Mesenchymal stem cell (in vitro differentiated cells and primary cell): ENCODE data around the gene DENND5B.

Source experiments
- DNase-seq: peaks from one replicate; pipeline ENCODE4 v3.0.0-alpha.2; 2013
- H2AFZ ChIP-seq: one replicate; pipeline ENCODE4 v1.6.1; 2013; ENCODE audit warnings: low read depth, mild to moderate bottlenecking, control low read depth, inconsistent platforms, low read length, moderate library complexity
- H2AK5ac ChIP-seq: 2 replicates; pipeline ENCODE4 v1.6.1; 2013; ENCODE audit warnings: low read length, moderate library complexity, mild to moderate bottlenecking, inconsistent platforms; ENCODE audit not compliant: severe bottlenecking
- H2BK120ac ChIP-seq: one replicate; pipeline ENCODE4 v1.6.1; 2013; ENCODE audit warnings: low read depth, mild to moderate bottlenecking, inconsistent platforms, low read length, moderate library complexity
- H2BK12ac ChIP-seq, 2 experiments: one replicate each; pipeline ENCODE4 v1.6.1; 2013; ENCODE audit warnings: inconsistent platforms in 2 of 2, low read length in 2 of 2, mild to moderate bottlenecking in 2 of 2, moderate library complexity in 2 of 2, control low read depth in 1 of 2
- H2BK15ac ChIP-seq: one replicate; pipeline ENCODE4 v1.6.1; 2013; ENCODE audit warnings: mild to moderate bottlenecking, low read depth, inconsistent platforms; ENCODE audit not compliant: poor library complexity, severe bottlenecking
- H2BK5ac ChIP-seq: 2 replicates; pipeline ENCODE4 v1.6.1; 2013; ENCODE audit warnings: low read depth, mild to moderate bottlenecking, low read length, control low read depth, inconsistent platforms; ENCODE audit not compliant: poor library complexity, severe bottlenecking
- H3K14ac ChIP-seq, 2 experiments: one replicate each; pipeline ENCODE4 v1.6.1; 2013; ENCODE audit warnings: inconsistent platforms in 2 of 2, low read length in 2 of 2, control low read depth in 1 of 2, mild to moderate bottlenecking in 1 of 2, moderate library complexity in 1 of 2
- H3K18ac ChIP-seq, 2 experiments: one replicate each; pipeline ENCODE4 v1.6.1; 2013; ENCODE audit warnings: inconsistent platforms in 2 of 2, low read length in 2 of 2, control low read depth in 1 of 2, low read depth in 1 of 2, mild to moderate bottlenecking in 1 of 2
- H3K23ac ChIP-seq, 2 experiments: one replicate each; pipeline ENCODE4 v1.6.1; 2013; ENCODE audit warnings: inconsistent platforms in 2 of 2, low read length in 2 of 2, mild to moderate bottlenecking in 2 of 2, moderate library complexity in 2 of 2, control low read depth in 1 of 2
- H3K27ac ChIP-seq: 2 replicates; pipeline ENCODE4 v1.5.1; 2013; ENCODE audit warnings: mild to moderate bottlenecking, moderate library complexity, low read length, control low read depth, inconsistent platforms; ENCODE audit not compliant: poor library complexity, severe bottlenecking
- H3K27me3 ChIP-seq, 2 experiments: 2 replicates each; pipeline versions ENCODE4 v1.6.1 to v1.7.0; 2013; ENCODE audit warnings: low read length in 2 of 2, mild to moderate bottlenecking in 2 of 2, moderate library complexity in 2 of 2, control low read depth in 1 of 2, inconsistent platforms in 1 of 2; ENCODE audit not compliant: control insufficient read depth in 1 of 2, insufficient read depth in 1 of 2
- H3K36me3 ChIP-seq, 2 experiments: 2 replicates each; pipeline versions ENCODE4 v1.6.1 to v1.7.0; 2013; ENCODE audit warnings: low read length in 2 of 2, control low read depth in 1 of 2, inconsistent platforms in 1 of 2, low read depth in 1 of 2, mild to moderate bottlenecking in 1 of 2; ENCODE audit not compliant: insufficient read depth in 2 of 2, control insufficient read depth in 1 of 2
- H3K4ac ChIP-seq, 2 experiments: one replicate each; pipeline ENCODE4 v1.6.1; 2013; ENCODE audit warnings: inconsistent platforms in 2 of 2, low read length in 2 of 2, mild to moderate bottlenecking in 2 of 2, moderate library complexity in 2 of 2, control low read depth in 1 of 2, low read depth in 1 of 2
- H3K4me1 ChIP-seq: 2 replicates; pipeline ENCODE4 v1.6.1; 2013; ENCODE audit warnings: low read depth, low read length, control low read depth; ENCODE audit not compliant: control insufficient read depth, insufficient read depth
- H3K4me2 ChIP-seq: 2 replicates; pipeline ENCODE4 v1.6.1; 2013; ENCODE audit warnings: low read length, mild to moderate bottlenecking, inconsistent platforms; ENCODE audit not compliant: poor library complexity, severe bottlenecking
- H3K4me3 ChIP-seq, 2 experiments: 2 replicates each; pipeline versions ENCODE4 v1.5.1 to v1.7.0; 2013; ENCODE audit warnings: low read length in 2 of 2, mild to moderate bottlenecking in 2 of 2, control low read depth in 1 of 2, low read depth in 1 of 2; ENCODE audit not compliant: insufficient read depth in 1 of 2
- H3K79me1 ChIP-seq: replicated peaks from 2 replicates; pipeline ENCODE4 v1.6.1; 2013; ENCODE audit warnings: mild to moderate bottlenecking, control low read depth, low read length, inconsistent platforms; ENCODE audit not compliant: poor library complexity, severe bottlenecking
- H3K9ac ChIP-seq: 2 replicates; pipeline ENCODE4 v1.7.0; 2013; ENCODE audit warnings: mild to moderate bottlenecking, low read length, moderate library complexity
- H3K9me3 ChIP-seq: 2 replicates; pipeline ENCODE4 v1.7.0; 2013; ENCODE audit warnings: mild to moderate bottlenecking, low read length; ENCODE audit not compliant: control insufficient read depth
- H4K8ac ChIP-seq: one replicate; pipeline ENCODE4 v1.6.1; 2013; ENCODE audit warnings: inconsistent platforms, mild to moderate bottlenecking, low read length, moderate library complexity
- H4K91ac ChIP-seq: one replicate; pipeline ENCODE4 v1.6.1; 2013; ENCODE audit warnings: mild to moderate bottlenecking, low read length, inconsistent platforms
- WGBS: methylation state at CpG from one replicate; pipeline ENCODE4 v1.1.7; 2013; ENCODE audit warnings: mixed read lengths; 5-methylcytosine and 5-hydroxymethylcytosine counted together

DENND5B gene

GRCh38 chr12:31516702-31517101 is 74.2 kb downstream of the DENND5B start:
- Histone ChIP-seq H3K18ac (no peak overlapping the region), H3K23ac (no peak overlapping the region), H3K27me3 (no peaks in the 10 kb centered on the region), H3K36me3 (no peaks in the 10 kb centered on the region), H3K4me2 (no peak overlapping the region), H3K9me3 (no peaks in the 10 kb centered on the region), H2AK5ac (no peak overlapping the region), H3K9ac (no peak overlapping the region), H3K14ac (no peak overlapping the region), H4K8ac (no peak overlapping the region), H4K91ac (no peak overlapping the region), H2BK15ac (no peak overlapping the region), H3K79me1 (peaks cover 11% of the 10 kb centered on the region), H3K27ac (no peak overlapping the region), H2AFZ (no peak overlapping the region), H2BK5ac (no peak overlapping the region), H3K4me3 (no peak overlapping the region), H3K4ac (no peak overlapping the region), H2BK12ac (no peak overlapping the region), H3K4me1 (peaks cover 6% of the 10 kb centered on the region), H2BK120ac (no peak overlapping the region)
- no peak for DNase-seq
- WGBS = 92% methylated on average over 1 of the region's 2 CpGs

DNA sequence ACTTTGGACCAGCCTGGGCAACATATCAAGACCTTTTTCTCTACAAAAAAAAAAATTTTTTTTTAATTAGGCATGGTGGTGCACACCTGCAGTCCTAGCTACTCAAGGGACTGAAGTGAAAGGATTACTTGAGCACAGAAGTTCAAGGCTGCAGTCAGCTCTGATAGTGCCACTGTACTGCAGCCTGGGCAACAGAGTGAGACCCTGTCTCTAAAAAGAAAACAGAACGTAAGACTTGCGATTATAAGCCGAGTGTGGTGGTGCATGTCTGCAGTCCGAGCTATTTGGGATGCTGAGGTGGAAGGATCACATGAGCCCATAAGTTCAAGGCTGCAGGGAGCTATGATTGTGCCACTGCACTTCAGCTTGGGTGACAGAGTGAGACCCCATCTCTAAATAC is 76.0 kb downstream of the DENND5B start:
- H3K27me3 ChIP-seq = no peaks in the 10 kb centered on the region
- no peak overlapping the region for H3K23ac ChIP-seq
- H3K4ac ChIP-seq = no peak overlapping the region
- H3K18ac ChIP-seq = no peak overlapping the region
- no peak overlapping the region for H4K8ac ChIP-seq
- 96% methylated on average over 4 of the region's 4 CpGs for WGBS
- no peak overlapping the region for H3K4me2 ChIP-seq
- no peak for DNase-seq
- H3K4me3 ChIP-seq = no peak overlapping the region
- no peak overlapping the region for H3K14ac ChIP-seq
- H3K9me3 ChIP-seq = no peaks in the 10 kb centered on the region
- peaks cover 8% of the 10 kb centered on the region for H3K4me1 ChIP-seq
- H2BK15ac ChIP-seq = no peak overlapping the region
- H2BK12ac ChIP-seq = no peak overlapping the region
- H3K27ac ChIP-seq = no peak overlapping the region
- H4K91ac ChIP-seq = no peak overlapping the region
- no peaks in the 10 kb centered on the region for H3K36me3 ChIP-seq
- no peak overlapping the region for H3K9ac ChIP-seq
- H3K79me1 ChIP-seq = peaks cover 14% of the 10 kb centered on the region
- no peak overlapping the region for H2BK120ac ChIP-seq
- H2AFZ ChIP-seq = no peak overlapping the region
- H2AK5ac ChIP-seq = no peak overlapping the region
- no peak overlapping the region for H2BK5ac ChIP-seq

DNA sequence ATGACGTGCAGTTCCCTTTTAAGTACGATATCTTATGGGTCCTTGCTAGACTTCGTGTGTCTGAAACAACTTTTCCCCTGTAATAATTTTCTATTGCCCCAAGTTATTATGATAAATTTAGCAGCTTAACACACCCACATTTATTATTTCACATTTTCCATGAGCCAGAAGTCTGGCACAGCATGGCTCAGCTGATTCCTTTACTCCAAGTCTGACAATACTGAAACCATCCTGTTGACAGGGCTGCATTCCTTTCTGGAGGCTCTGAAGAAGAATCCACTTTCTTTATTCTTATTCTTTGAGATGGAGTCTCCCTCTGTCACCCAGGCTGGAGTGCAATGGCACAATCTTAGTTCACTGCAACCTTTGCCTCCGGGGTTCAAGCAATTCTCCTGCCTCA is 80.9 kb downstream of the DENND5B start:
- no peak overlapping the region for H2BK12ac ChIP-seq

DNA sequence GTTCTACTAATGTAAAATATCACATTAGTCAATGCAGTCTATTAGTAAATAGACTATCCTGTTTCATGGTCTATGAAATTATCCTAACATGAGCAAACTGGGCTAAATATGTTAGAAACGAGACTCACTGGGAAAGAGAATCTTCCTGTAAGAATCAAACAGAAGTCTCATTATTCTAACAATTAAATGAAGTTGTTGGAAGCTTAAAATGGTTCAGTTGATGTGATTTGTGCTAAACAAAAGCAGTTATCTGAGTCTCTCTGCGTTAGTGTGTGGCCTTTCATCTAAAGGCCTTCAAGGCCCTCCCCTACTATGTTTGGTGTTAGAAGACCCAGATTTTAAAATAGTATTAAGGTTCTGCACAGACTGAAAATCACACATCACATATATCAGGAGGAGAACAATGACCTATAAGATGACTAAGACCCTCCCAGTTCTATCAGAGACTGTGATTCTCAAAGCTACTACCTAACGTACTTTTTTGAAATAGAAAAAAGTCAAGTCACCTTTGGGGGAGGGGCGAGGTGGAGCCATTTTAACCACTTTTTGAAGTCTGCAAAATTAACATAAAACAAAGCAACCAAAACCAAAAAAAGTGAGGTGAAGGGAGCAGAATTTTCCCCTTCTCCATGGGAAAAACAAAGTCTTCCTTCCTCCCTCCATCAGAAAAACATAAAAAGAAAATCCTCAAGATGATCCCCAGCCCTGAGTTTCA is 82.3 kb downstream of the DENND5B start:
- DNase-seq = no peak
- Histone ChIP-seq H2BK120ac (no peak overlapping the region), H3K14ac (no peak overlapping the region), H3K27me3 (no peaks in the 10 kb centered on the region), H3K18ac (no peak overlapping the region), H3K4me1 (peaks cover 3% of the 10 kb centered on the region), H3K9me3 (peaks cover 5% of the 10 kb centered on the region), H2AK5ac (no peak overlapping the region), H3K36me3 (no peaks in the 10 kb centered on the region), H3K4me3 (no peak overlapping the region), H3K4me2 (no peak overlapping the region), H3K23ac (no peak overlapping the region), H2BK12ac (no peak overlapping the region), H4K91ac (no peak overlapping the region), H2BK15ac (no peak overlapping the region), H3K9ac (no peak overlapping the region), H3K4ac (no peak overlapping the region), H4K8ac (no peak overlapping the region), H2BK5ac (no peak overlapping the region), H3K79me1 (peaks cover 19% of the 10 kb centered on the region), H3K27ac (no peak overlapping the region), H2AFZ (no peak overlapping the region)
- WGBS = 100% methylated on average over 1 of the region's 4 CpGs

More for the DNA sequence above, 80.9 kb downstream of the DENND5B start:
- no peak overlapping the region for H3K14ac ChIP-seq
- peaks cover 3% of the 10 kb centered on the region for H3K4me1 ChIP-seq
- no peak overlapping the region for H2BK15ac ChIP-seq
- H3K9ac ChIP-seq = no peak overlapping the region
- no peaks in the 10 kb centered on the region for H3K27me3 ChIP-seq
- H3K79me1 ChIP-seq = peaks cover 25% of the 10 kb centered on the region
- H2AFZ ChIP-seq = no peak overlapping the region
- no peak overlapping the region for H3K23ac ChIP-seq
- no peak overlapping the region for H3K4me3 ChIP-seq
- H3K9me3 ChIP-seq = peaks cover under 1% of the 10 kb centered on the region
- H3K18ac ChIP-seq = no peak overlapping the region
- WGBS = 97% methylated on average over 4 of the region's 4 CpGs
- no peak overlapping the region for H2BK5ac ChIP-seq
- no peak overlapping the region for H2BK120ac ChIP-seq
- H4K91ac ChIP-seq = no peak overlapping the region
- no peaks in the 10 kb centered on the region for H3K36me3 ChIP-seq
- H2AK5ac ChIP-seq = no peak overlapping the region
- H4K8ac ChIP-seq = no peak overlapping the region
- H3K4me2 ChIP-seq = no peak overlapping the region
- H3K27ac ChIP-seq = no peak overlapping the region
- no peak overlapping the region for H3K4ac ChIP-seq
- DNase-seq = no peak
